HG03575 (cell line): ENCODE data around the gene ARGLU1.

Experiments
- ATAC-seq: cut with Tn5 transposase; IDR thresholded peaks from one replicate; pipeline ENCODE4 v1.9.1; 2021; ENCODE audit not compliant: unreplicated experiment, insufficient number of reproducible peaks, low FRiP score; ENCODE audit errors: extremely low read depth

ARGLU1 gene

GRCh38 chr13:106589716-106590115 is 21.8 kb upstream of the ARGLU1 start:
- ATAC-seq = no peak

- no peak for ATAC-seq
Observed at GRCh38 chr13:106588367-106588766, 20.4 kb upstream of the ARGLU1 start.

- ATAC-seq = no peak
Observed at GRCh38 chr13:106587787-106588186, 19.9 kb upstream of the ARGLU1 start.

GRCh38 chr13:106586648-106587166 is 18.8 kb upstream of the ARGLU1 start:
- no peak for ATAC-seq

GRCh38 chr13:106581225-106581624 is 13.3 kb upstream of the ARGLU1 start:
- ATAC-seq = no peak

GRCh38 chr13:106575896-106576295 is 8.0 kb upstream of the ARGLU1 start:
- ATAC-seq = no peak

- ATAC-seq = no peak
Observed at GRCh38 chr13:106573868-106574267, 5.9 kb upstream of the ARGLU1 start.

- ATAC-seq = no peak
Observed at GRCh38 chr13:106573284-106573846, 5.4 kb upstream of the ARGLU1 start.

GRCh38 chr13:106570299-106570852 is 2.4 kb upstream of the ARGLU1 start:
- ATAC-seq = peak; percentile 18

- no peak for ATAC-seq
Observed at GRCh38 chr13:106569233-106570095, 1.5 kb upstream of the ARGLU1 start.

- peak; percentile 32 for ATAC-seq
Observed at GRCh38 chr13:106568299-106569003, 514 bp upstream of the ARGLU1 start.

- no peak for ATAC-seq
Observed at GRCh38 chr13:106566641-106567473, 1.1 kb downstream of the ARGLU1 start.

GRCh38 chr13:106565127-106565775 is 2.7 kb downstream of the ARGLU1 start:
- ATAC-seq = no peak

- no peak for ATAC-seq
Observed at GRCh38 chr13:106562301-106562700, 5.6 kb downstream of the ARGLU1 start.

- peak; percentile 68 for ATAC-seq
Observed at GRCh38 chr13:106561551-106562170, 6.3 kb downstream of the ARGLU1 start.

- no peak for ATAC-seq
Observed at GRCh38 chr13:106560821-106561220, 7.1 kb downstream of the ARGLU1 start.

GRCh38 chr13:106558527-106558926 is 9.4 kb downstream of the ARGLU1 start:
- ATAC-seq = no peak
